H9 (cell line): Measurements from ENCODE around the gene TM4SF1. TPM values are rescaled to one million over a fixed set of nuclear protein-coding genes. Genes with fewer than 3 reads are reported as not detected.

Source experiments
- DNase-seq: peaks from one replicate; pipeline ENCODE4 v3.0.0-alpha.2; 2017
- H2AFZ ChIP-seq: one replicate; pipeline ENCODE4 v1.6.1; 2013; ENCODE audit warnings: mild to moderate bottlenecking, low read length, control low read depth, moderate library complexity
- H2AK5ac ChIP-seq: 2 replicates; pipeline ENCODE4 v1.6.1; 2013; ENCODE audit warnings: low read length, control low read depth, mixed read lengths; ENCODE audit not compliant: insufficient read length
- H2BK120ac ChIP-seq: one replicate; pipeline ENCODE4 v1.6.1; 2013; ENCODE audit warnings: low read depth, mild to moderate bottlenecking, low read length, control low read depth, inconsistent platforms; ENCODE audit not compliant: poor library complexity, severe bottlenecking
- H2BK12ac ChIP-seq: 2 replicates; pipeline ENCODE4 v1.6.1; 2013; ENCODE audit warnings: low read length, control low read depth, mixed read lengths, low read depth; ENCODE audit not compliant: insufficient read length
- H2BK15ac ChIP-seq: 2 replicates; pipeline ENCODE4 v1.6.1; 2013; ENCODE audit warnings: low read depth, low read length, control low read depth
- H2BK20ac ChIP-seq: one replicate; pipeline ENCODE4 v1.6.1; 2013; ENCODE audit warnings: low read depth, mild to moderate bottlenecking, low read length, control low read depth, inconsistent platforms; ENCODE audit not compliant: poor library complexity, severe bottlenecking
- H2BK5ac ChIP-seq: 2 replicates; pipeline ENCODE4 v1.6.1; 2013; ENCODE audit warnings: low read length, control low read depth, mixed read lengths; ENCODE audit not compliant: insufficient read length
- H3K14ac ChIP-seq: 2 replicates; pipeline ENCODE4 v1.6.1; 2013; ENCODE audit warnings: low read length, control low read depth; ENCODE audit not compliant: insufficient read depth
- H3K18ac ChIP-seq: 2 replicates; pipeline ENCODE4 v1.6.1; 2013; ENCODE audit warnings: low read depth, mild to moderate bottlenecking, mixed read lengths, low read length, control low read depth; ENCODE audit not compliant: insufficient read length
- H3K23ac ChIP-seq: 2 replicates; pipeline ENCODE4 v1.6.1; 2013; ENCODE audit warnings: low read length, control low read depth, mixed read lengths, low read depth; ENCODE audit not compliant: insufficient read length
- H3K23me2 ChIP-seq: 2 replicates; pipeline ENCODE4 v1.6.1; 2013; ENCODE audit warnings: low read depth, mild to moderate bottlenecking, mixed read lengths, low read length, control low read depth; ENCODE audit not compliant: insufficient read length, poor library complexity, severe bottlenecking
- H3K27ac ChIP-seq: 2 replicates; pipeline ENCODE4 v1.5.1; 2013; ENCODE audit warnings: low read length, control low read depth, mixed read lengths, low read depth; ENCODE audit not compliant: insufficient read length
- H3K27me3 ChIP-seq: 2 replicates; pipeline ENCODE4 v1.6.1; 2013; ENCODE audit warnings: low read length, control low read depth, inconsistent platforms; ENCODE audit not compliant: insufficient read depth
- H3K4ac ChIP-seq: 2 replicates; pipeline ENCODE4 v1.6.1; 2013; ENCODE audit warnings: low read depth, mild to moderate bottlenecking, control low read depth, inconsistent platforms, low read length, moderate library complexity
- H3K4me1 ChIP-seq: 2 replicates; pipeline ENCODE4 v1.6.1; 2013; ENCODE audit warnings: low read length, control low read depth, inconsistent platforms; ENCODE audit not compliant: insufficient read depth
- H3K4me2 ChIP-seq: 2 replicates; pipeline ENCODE4 v1.6.1; 2013; ENCODE audit warnings: low read length, control low read depth, mixed read lengths; ENCODE audit not compliant: insufficient read length, insufficient read depth
- H3K56ac ChIP-seq: 2 replicates; pipeline ENCODE4 v1.6.1; 2013; ENCODE audit warnings: low read depth, mild to moderate bottlenecking, mixed read lengths, low read length, control low read depth; ENCODE audit not compliant: insufficient read length
- H3K79me1 ChIP-seq: 2 replicates; pipeline ENCODE4 v1.6.1; 2013; ENCODE audit warnings: low read depth, mild to moderate bottlenecking, moderate library complexity, low read length, control low read depth, inconsistent platforms; ENCODE audit not compliant: insufficient read depth, poor library complexity, severe bottlenecking
- H3K79me2 ChIP-seq: 2 replicates; pipeline ENCODE4 v1.6.1; 2013; ENCODE audit warnings: low read length, control low read depth, inconsistent platforms; ENCODE audit not compliant: insufficient read depth
- H3K9ac ChIP-seq: 2 replicates; pipeline ENCODE4 v1.6.1; 2013; ENCODE audit warnings: low read length, control low read depth, mixed read lengths; ENCODE audit not compliant: insufficient read length; ENCODE audit errors: extremely low read depth
- H3K9me3 ChIP-seq: one replicate; pipeline ENCODE4 v1.6.1; 2013; ENCODE audit warnings: low read depth, low read length, inconsistent platforms; ENCODE audit not compliant: control insufficient read depth
- H3T11ph ChIP-seq: one replicate; pipeline ENCODE4 v1.6.1; 2013; ENCODE audit warnings: mild to moderate bottlenecking, low read length, control low read depth, inconsistent platforms
- H4K20me1 ChIP-seq: one replicate; pipeline ENCODE4 v1.6.1; 2013; ENCODE audit not compliant: control insufficient read depth, insufficient read length, insufficient read depth
- H4K5ac ChIP-seq: 2 replicates; pipeline ENCODE4 v1.6.1; 2013; ENCODE audit warnings: low read depth, mild to moderate bottlenecking, mixed read lengths, low read length, control low read depth; ENCODE audit not compliant: insufficient read length
- H4K8ac ChIP-seq: replicated peaks from 2 replicates; pipeline ENCODE4 v1.6.1; 2013; ENCODE audit warnings: low read length, control low read depth, mixed read lengths, low read depth; ENCODE audit not compliant: insufficient read length
- H4K91ac ChIP-seq: 2 replicates; pipeline ENCODE4 v1.6.1; 2013; ENCODE audit warnings: low read depth, mild to moderate bottlenecking, moderate library complexity, mixed read lengths, low read length, control low read depth; ENCODE audit not compliant: insufficient read length
- H3K27ac Mint-ChIP-seq, 3 experiments: 2 replicates in 2 of 3; 3 replicates in 1 of 3; pipeline ENCODE4 v1.8.0; 2020 to 2021; ENCODE audit warnings: mixed read lengths in 3 of 3, mild to moderate bottlenecking in 1 of 3, moderate library complexity in 1 of 3
- H3K27me3 Mint-ChIP-seq: 2 replicates; pipeline ENCODE4 v1.8.0; 2021; ENCODE audit warnings: low read depth, mild to moderate bottlenecking, moderate library complexity, mixed read lengths
- H3K36me3 Mint-ChIP-seq, 3 experiments: 2 replicates in 2 of 3; 3 replicates in 1 of 3; pipeline ENCODE4 v1.8.0; 2020 to 2021; ENCODE audit warnings: low read depth in 3 of 3, mixed read lengths in 3 of 3; ENCODE audit not compliant: insufficient read depth in 1 of 3
- H3K4me1 Mint-ChIP-seq, 2 experiments: 2 replicates each; pipeline ENCODE4 v1.8.0; 2020; ENCODE audit warnings: mixed read lengths in 2 of 2
- H3K4me3 Mint-ChIP-seq, 2 experiments: 2 replicates in 1 of 2; 3 replicates in 1 of 2; pipeline ENCODE4 v1.8.0; 2020 to 2021; ENCODE audit warnings: mild to moderate bottlenecking in 2 of 2, mixed read lengths in 2 of 2, moderate library complexity in 1 of 2
- H3K9me3 Mint-ChIP-seq, 2 experiments: 2 replicates in 1 of 2; 3 replicates in 1 of 2; pipeline ENCODE4 v1.8.0; 2020; ENCODE audit warnings: mild to moderate bottlenecking in 2 of 2, mixed read lengths in 2 of 2, moderate library complexity in 1 of 2
- CTCF ChIP-seq: fragments of 200-600 bp; sonication (generic); conservative IDR thresholded peaks from 3 replicates; pipeline ENCODE4 v1.8.0; 2021; ENCODE audit warnings: antibody characterized with exemption, mild to moderate bottlenecking
- WGBS: extraction: QIAGEN DNeasy Blood & Tissue Kit; methylation state at CpG from one replicate; pipeline ENCODE4 v1.1.7; 2013; ENCODE audit warnings: missing lambda C conversion rate, low lambda C conversion rate, mixed read lengths; ENCODE audit not compliant: insufficient read length; ENCODE audit errors: extremely low coverage; 5-methylcytosine and 5-hydroxymethylcytosine counted together
- total RNA-seq: library from RNA; stranded (reverse); gene quantifications from 2 replicates; pipeline ENCODE4 v1.2.1, GENCODE V29; 2021

TM4SF1 gene
- total RNA-seq, 1 experiment from 2014 or later: 1.2 TPM

GRCh38 chr3:149332227-149332765 is 45.2 kb downstream of the TM4SF1 start:
- Histone ChIP-seq H3K23ac (no peak overlapping the region), H3K14ac (no peak overlapping the region), H3K27ac (no peak overlapping the region), H2BK12ac (no peak overlapping the region), H4K91ac (no peak overlapping the region), H2AFZ (no peak overlapping the region), H3K4ac (no peak overlapping the region), H3K23me2 (no peaks in the 10 kb centered on the region), H2AK5ac (no peak overlapping the region), H4K5ac (no peak overlapping the region), H4K8ac (no peak overlapping the region), H3K9me3 (no peaks in the 10 kb centered on the region), H3K9ac (no peak overlapping the region), H2BK5ac (no peak overlapping the region), H2BK120ac (no peak overlapping the region), H3K4me2 (no peak overlapping the region), H3K79me1 (no peaks in the 10 kb centered on the region), H4K20me1 (no peaks in the 10 kb centered on the region), H3K4me1 (no peaks in the 10 kb centered on the region; the same call in 1 of the 2 replicates), H3T11ph (no peak overlapping the region), H3K56ac (no peak overlapping the region), H3K79me2 (no peaks in the 10 kb centered on the region), H3K18ac (no peak overlapping the region), H3K27me3 (no peaks in the 10 kb centered on the region), H2BK15ac (no peak overlapping the region), H2BK20ac (no peak overlapping the region)
- DNase-seq: no peak
- no peak for TF ChIP-seq CTCF
- Mint-ChIP-seq H3K9me3 (no peaks in the 10 kb centered on the region), H3K4me3 (peak overlapping the region; percentile 46 to 72; a peak in 4 of 5 replicates), H3K27ac (no peak overlapping the region; a peak in 2 of 7 replicates), H3K36me3 (no peaks in the 10 kb centered on the region), H3K4me1 (peaks cover 19 to 20% of the 10 kb centered on the region in 2 experiments), H3K27me3 (no peaks in the 10 kb centered on the region)
- WGBS: no CpG with 5 or more reads among the region's 1 CpG
